Posterior cingulate gyrus (tissue), 11 donors: ENCODE results near the gene SLC52A1.
"Not testable (repeated sequence)": the region's sequence is repeated elsewhere in the genome, so short reads cannot be mapped to it uniquely, and the experiment has no call there.

Experiments
- DNase-seq, 10 donors: peaks; one replicate each; pipeline versions ENCODE4 v3.0.0 to v3.0.0-alpha.2; 2020 to 2021; ENCODE audit warnings: mixed read lengths in 3 of 10
- intact Hi-C: fragments of 100-400 bp; cut with DNase I; formaldehyde crosslinking; loops from one replicate; pipeline ENCODE4 v1.15.1; 2023

Gene SLC52A1

GRCh38 chr17:5031365-5032082 lies 3.7 kb downstream of the SLC52A1 start:
- DNase-seq, result peak; percentile 29 to 94 (median 68)
- intact Hi-C loops, result loop anchor here (1.0 kb wide), 1 partner anchor 31 kb away; no protein-coding TSS in a partner anchor

- intact Hi-C loops, DNase-seq: not testable (repeated sequence)
Observed at GRCh38 chr17:5030168-5030567, 5.1 kb downstream of the SLC52A1 start.

- intact Hi-C loops, result no loop called here
- no peak for DNase-seq
Observed at GRCh38 chr17:5027916-5028315, 7.3 kb downstream of the SLC52A1 start.

GRCh38 chr17:5027299-5027698 lies 7.9 kb downstream of the SLC52A1 start:
- peak in 1 of 10 donors; percentile 11 for DNase-seq
- intact Hi-C loops, result no loop called here

GRCh38 chr17:5024604-5025003 lies 10.6 kb downstream of the SLC52A1 start:
- DNase-seq, result no peak
- intact Hi-C loops, result no loop called here

- no peak for DNase-seq
- intact Hi-C loops, result no loop called here
Observed at GRCh38 chr17:5023588-5024147, 11.6 kb downstream of the SLC52A1 start.

- no peak for DNase-seq
- intact Hi-C loops, result no loop called here
Observed at GRCh38 chr17:5022171-5022711, 13.0 kb downstream of the SLC52A1 start.

- intact Hi-C loops, result no loop called here
- DNase-seq, result no peak
Observed at GRCh38 chr17:5020502-5021023, 14.7 kb downstream of the SLC52A1 start.

- intact Hi-C loops, result no loop called here
- DNase-seq, result no peak
Observed at GRCh38 chr17:5019475-5019956, 15.7 kb downstream of the SLC52A1 start.

- intact Hi-C loops, result no loop called here
- no peak for DNase-seq
Observed at GRCh38 chr17:5014357-5014756, 20.9 kb downstream of the SLC52A1 start.

GRCh38 chr17:5011928-5012327 lies 23.3 kb downstream of the SLC52A1 start:
- no peak for DNase-seq
- intact Hi-C loops, result no loop called here

- intact Hi-C loops, result no loop called here
- peak in 1 of 10 donors; percentile 59 for DNase-seq
Observed at GRCh38 chr17:5003214-5003867, 31.9 kb downstream of the SLC52A1 start.

GRCh38 chr17:5002121-5002788 lies 33.0 kb downstream of the SLC52A1 start:
- DNase-seq, result peak in 1 of 10 donors; percentile 65
- intact Hi-C loops, result no loop called here

- intact Hi-C loops, result no loop called here
- peak in 1 of 10 donors; percentile 82 for DNase-seq
Observed at GRCh38 chr17:5000237-5000639, 35.0 kb downstream of the SLC52A1 start.

- intact Hi-C loops, result no loop called here
- no peak for DNase-seq
Observed at GRCh38 chr17:4999430-5000093, 35.7 kb downstream of the SLC52A1 start.

- intact Hi-C loops, result no loop called here
- DNase-seq, result no peak
Observed at GRCh38 chr17:4998732-4999429, 36.3 kb downstream of the SLC52A1 start.

GRCh38 chr17:4998027-4998731 lies 37.0 kb downstream of the SLC52A1 start:
- intact Hi-C loops, result no loop called here
- peak in 3 of 10 donors; percentile 36 to 89 (median 86) for DNase-seq

- intact Hi-C loops, result loop anchor here (1.0 kb wide), 1 partner anchor 30 kb away; the partner anchor contains the start of gene SPAG7
- DNase-seq, result peak; percentile 87 to 99 (median 95)
Observed at GRCh38 chr17:4997302-4998026, 37.8 kb downstream of the SLC52A1 start, which contains the start of the genes INCA1 and KIF1C. Gene INCA1, minus strand, starts transcription at chr17:4997522. Its CDS starts 3,085 bp downstream, at chr17:4994437. Gene KIF1C, plus strand, starts transcription at chr17:4997950. Its CDS starts 2,297 bp downstream, at chr17:5000247.
